NCI-H1417 treated with DMSO at 0.1 percent for 48 hours (cell line): ENCODE measurements around the gene CACNG6.
"Not testable (repeated sequence)": the region's sequence is repeated elsewhere in the genome, so short reads cannot be mapped to it uniquely, and the experiment has no call there.

ENCODE experiments used
- DNase-seq: peaks from one replicate; lab custom pipeline; 2025; lab: John Stamatoyannopoulos, UW

The CACNG6 gene

GRCh38 chr19:53991224-53992113, at the start of gene CACNG6:
TSS of gene CACNG6 (plus strand) at chr19:53991637. CDS start at chr19:53992878, 1,241 bp downstream.
- no peak for DNase-seq

- no peak for DNase-seq
Observed at GRCh38 chr19:53942001-53942786, 49.2 kb upstream of the CACNG6 start.

- DNase-seq = no peak
Observed at GRCh38 chr19:53944416-53944815, 47.0 kb upstream of the CACNG6 start.

GRCh38 chr19:53944933-53945332, 46.5 kb upstream of the CACNG6 start:
- no peak for DNase-seq

- DNase-seq = no peak
Observed at GRCh38 chr19:53945441-53945840, 46.0 kb upstream of the CACNG6 start.

GRCh38 chr19:53945998-53946397, 45.4 kb upstream of the CACNG6 start:
- DNase-seq = no peak

- DNase-seq = no peak
Observed at GRCh38 chr19:53947624-53948023, 43.8 kb upstream of the CACNG6 start.

- DNase-seq = not testable (repeated sequence)
Observed at GRCh38 chr19:53948611-53949010, 42.8 kb upstream of the CACNG6 start.

- no peak for DNase-seq
Observed at GRCh38 chr19:53951436-53951835, 40.0 kb upstream of the CACNG6 start.

GRCh38 chr19:53951947-53952346, 39.5 kb upstream of the CACNG6 start:
- no peak for DNase-seq

- DNase-seq = no peak
Observed at GRCh38 chr19:53953383-53953782, 38.1 kb upstream of the CACNG6 start.

- no peak for DNase-seq
Observed at GRCh38 chr19:53957448-53958167, 33.8 kb upstream of the CACNG6 start.

- no peak for DNase-seq
Observed at GRCh38 chr19:53958168-53958571, 33.3 kb upstream of the CACNG6 start.

- DNase-seq = no peak
Observed at GRCh38 chr19:53958823-53959757, 32.3 kb upstream of the CACNG6 start.

GRCh38 chr19:53960187-53960586, 31.2 kb upstream of the CACNG6 start:
- DNase-seq = no peak

GRCh38 chr19:53960886-53961285, 30.6 kb upstream of the CACNG6 start:
- DNase-seq = no peak

GRCh38 chr19:53961523-53962356, 29.7 kb upstream of the CACNG6 start:
- DNase-seq = no peak

GRCh38 chr19:53962887-53963431, 28.5 kb upstream of the CACNG6 start, which contains the start of gene CACNG8:
TSS of gene CACNG8 (plus strand) at chr19:53962937.
- no peak for DNase-seq

- no peak for DNase-seq
Observed at GRCh38 chr19:53965091-53965490, 26.3 kb upstream of the CACNG6 start.

- no peak for DNase-seq
Observed at GRCh38 chr19:53966931-53967330, 24.5 kb upstream of the CACNG6 start.
